Neural progenitor cell (in vitro differentiated cells): ENCODE measurements around the gene COLEC12. TPM values are rescaled to one million over a fixed set of nuclear protein-coding genes. Genes with fewer than 3 reads are reported as not detected.
A peak's percentile ranks its signal among the peaks of the same experiment; 100 is the strongest.
"Not testable (repeated sequence)": the region's sequence is repeated elsewhere in the genome, so short reads cannot be mapped to it uniquely, and the experiment has no call there.

Experiments used
- DNase-seq: peaks from one replicate; pipeline ENCODE4 v3.0.0-alpha.2; 2016; ENCODE audit warnings: low spot score
- H2AFZ ChIP-seq: fragments of 200-600 bp; sonication (generic); replicated peaks from 2 replicates; pipeline ENCODE4 v1.6.1; 2016; ENCODE audit warnings: antibody characterized with exemption
- H3F3A ChIP-seq: fragments of 200-600 bp; sonication (generic); 2 replicates; pipeline ENCODE4 v1.6.1; 2016; ENCODE audit warnings: antibody characterized with exemption, low read depth
- H3K27ac ChIP-seq: fragments of 200-600 bp; sonication (generic); 2 replicates; pipeline ENCODE4 v1.5.1; 2016; ENCODE audit warnings: mild to moderate bottlenecking
- H3K27me3 ChIP-seq: fragments of 200-600 bp; sonication (generic); 2 replicates; pipeline ENCODE4 v1.6.1; 2016; ENCODE audit warnings: mild to moderate bottlenecking, moderate library complexity
- H3K36me3 ChIP-seq: fragments of 200-600 bp; sonication (generic); 2 replicates; pipeline ENCODE4 v1.5.1; 2016
- H3K4me1 ChIP-seq: fragments of 200-600 bp; sonication (generic); 2 replicates; pipeline ENCODE4 v1.6.1; 2016; ENCODE audit warnings: mixed run types
- H3K4me2 ChIP-seq: fragments of 200-600 bp; sonication (generic); 2 replicates; pipeline ENCODE4 v1.6.1; 2016
- H3K4me3 ChIP-seq: fragments of 200-600 bp; sonication (generic); 2 replicates; pipeline ENCODE4 v1.5.1; 2016
- H3K79me2 ChIP-seq: fragments of 200-600 bp; sonication (generic); 2 replicates; pipeline ENCODE4 v1.6.1; 2016; ENCODE audit warnings: low read depth
- H3K9ac ChIP-seq: fragments of 200-600 bp; sonication (generic); 2 replicates; pipeline ENCODE4 v1.6.1; 2016
- H3K9me3 ChIP-seq: fragments of 200-600 bp; sonication (generic); 2 replicates; pipeline ENCODE4 v1.5.1; 2016; ENCODE audit warnings: low read depth
- H4K20me1 ChIP-seq: fragments of 200-600 bp; sonication (generic); 2 replicates; pipeline ENCODE4 v1.6.1; 2016; ENCODE audit warnings: low read depth
- H3K27ac Mint-ChIP-seq: 3 replicates; pipeline ENCODE4 v1.8.0; 2021; ENCODE audit warnings: mixed read lengths
- H3K27me3 Mint-ChIP-seq: 2 replicates; pipeline ENCODE4 v1.8.0; 2022; ENCODE audit warnings: low read depth, mild to moderate bottlenecking, inconsistent platforms, moderate library complexity, mixed read lengths; ENCODE audit not compliant: insufficient read depth
- H3K36me3 Mint-ChIP-seq: 3 replicates; pipeline ENCODE4 v1.8.0; 2021; ENCODE audit warnings: mixed read lengths
- H3K4me1 Mint-ChIP-seq: 3 replicates; pipeline ENCODE4 v1.8.0; 2021; ENCODE audit warnings: mixed read lengths
- H3K4me3 Mint-ChIP-seq: 3 replicates; pipeline ENCODE4 v1.8.0; 2021; ENCODE audit warnings: mild to moderate bottlenecking, moderate library complexity, mixed read lengths
- H3K9me3 Mint-ChIP-seq: 3 replicates; pipeline ENCODE4 v1.8.0; 2020; ENCODE audit warnings: mixed read lengths
- CTCF ChIP-seq: fragments of 200-600 bp; sonication (generic); IDR thresholded peaks from 2 replicates; pipeline ENCODE4 v1.5.1; 2017; ENCODE audit warnings: antibody characterized with exemption, mild to moderate bottlenecking
- EZH2 ChIP-seq: fragments of 200-600 bp; sonication (generic); IDR thresholded peaks from 2 replicates; pipeline ENCODE4 v1.6.1; 2017; ENCODE audit warnings: antibody characterized with exemption, mild to moderate bottlenecking, moderate library complexity
- EZH2phosphoT487 ChIP-seq: fragments of 200-600 bp; sonication (generic); IDR thresholded peaks from 2 replicates; pipeline ENCODE4 v1.6.1; 2017; ENCODE audit warnings: antibody characterized with exemption
- total RNA-seq: library from RNA; depleted of rRNA; stranded (reverse); fragments of >200 nt; gene quantifications from 2 replicates; pipeline ENCODE4 v1.2.3, GENCODE V29; 2015; ENCODE audit warnings: low replicate concordance

Gene COLEC12
- total RNA-seq, 1 donor from 2014 or later, result 2.0 TPM

- Mint-ChIP-seq H3K27me3 (no peaks in the 10 kb centered on the region), H3K9me3 (peaks cover 34% of the 10 kb centered on the region), H3K4me3 (no peak overlapping the region), H3K36me3 (peaks cover 35% of the 10 kb centered on the region), H3K4me1 (peaks cover 5% of the 10 kb centered on the region), H3K27ac (no peak overlapping the region)
- TF ChIP-seq CTCF (no peak), EZH2phosphoT487 (no peak), EZH2 (no peak)
- DNase-seq, result no peak
- no peaks in the 10 kb centered on the region for H3F3A ChIP-seq
- H3K27me3 ChIP-seq, result no peaks in the 10 kb centered on the region
- no peaks in the 10 kb centered on the region for H3K36me3 ChIP-seq
- no peaks in the 10 kb centered on the region for H4K20me1 ChIP-seq
- H3K4me3 ChIP-seq, result no peak overlapping the region
- H3K4me1 ChIP-seq, result no peaks in the 10 kb centered on the region
- H2AFZ ChIP-seq, result no peak overlapping the region
- no peak overlapping the region for H3K4me2 ChIP-seq
- H3K9ac ChIP-seq, result no peak overlapping the region
- H3K27ac ChIP-seq, result no peak overlapping the region
- H3K79me2 ChIP-seq, result no peaks in the 10 kb centered on the region
- peaks cover 6% of the 10 kb centered on the region for H3K9me3 ChIP-seq
These were observed 92.8 kb downstream of the COLEC12 start for GRCh38 chr18:407626-408224.

GRCh38 chr18:407191-407590 lies 93.3 kb downstream of the COLEC12 start:
- no peaks in the 10 kb centered on the region for H3K4me1 ChIP-seq
- no peak for DNase-seq
- peaks cover 6% of the 10 kb centered on the region for H3K9me3 ChIP-seq
- no peak overlapping the region for H3K27ac Mint-ChIP-seq
- H3K4me3 Mint-ChIP-seq, result no peak overlapping the region
- H3K36me3 Mint-ChIP-seq, result peaks cover 39% of the 10 kb centered on the region
- H4K20me1 ChIP-seq, result no peaks in the 10 kb centered on the region
- peaks cover 3% of the 10 kb centered on the region for H3K27me3 Mint-ChIP-seq
- no peak overlapping the region for H3K27ac ChIP-seq
- no peaks in the 10 kb centered on the region for H3K36me3 ChIP-seq
- no peaks in the 10 kb centered on the region for H3K27me3 ChIP-seq
- no peak overlapping the region for H3K4me3 ChIP-seq
- H2AFZ ChIP-seq, result no peak overlapping the region
- peaks cover 5% of the 10 kb centered on the region for H3K4me1 Mint-ChIP-seq
- H3F3A ChIP-seq, result no peaks in the 10 kb centered on the region
- no peaks in the 10 kb centered on the region for H3K79me2 ChIP-seq
- H3K9me3 Mint-ChIP-seq, result peaks cover 37% of the 10 kb centered on the region
- TF ChIP-seq EZH2phosphoT487, result no peak
- no peak for TF ChIP-seq CTCF
- no peak for TF ChIP-seq EZH2
- H3K9ac ChIP-seq, result no peak overlapping the region
- H3K4me2 ChIP-seq, result no peak overlapping the region

- Histone ChIP-seq H2AFZ (no peak overlapping the region), H3K36me3 (no peaks in the 10 kb centered on the region), H3K4me3 (no peak overlapping the region), H3K27me3 (no peaks in the 10 kb centered on the region), H3K4me2 (no peak overlapping the region), H4K20me1 (no peaks in the 10 kb centered on the region), H3K9ac (no peak overlapping the region), H3K27ac (no peak overlapping the region), H3K9me3 (peaks cover 6% of the 10 kb centered on the region), H3F3A (no peaks in the 10 kb centered on the region), H3K79me2 (no peaks in the 10 kb centered on the region), H3K4me1 (no peaks in the 10 kb centered on the region)
- Mint-ChIP-seq H3K4me1 (peaks cover 5% of the 10 kb centered on the region), H3K36me3 (peaks cover 39% of the 10 kb centered on the region), H3K4me3 (no peak overlapping the region), H3K9me3 (peaks cover 34% of the 10 kb centered on the region), H3K27me3 (peaks cover 3% of the 10 kb centered on the region), H3K27ac (peak overlapping the region; percentile 14)
- TF ChIP-seq EZH2 (no peak), CTCF (no peak), EZH2phosphoT487 (no peak)
- no peak for DNase-seq
These were observed 93.8 kb downstream of the COLEC12 start for GRCh38 chr18:406677-407076.

- Mint-ChIP-seq H3K9me3 (peaks cover 29% of the 10 kb centered on the region), H3K36me3 (peaks cover 39% of the 10 kb centered on the region)
- not testable (repeated sequence) for H3K4me2 ChIP-seq, H3K9me3 ChIP-seq, H3K27ac ChIP-seq, H4K20me1 ChIP-seq, H3K79me2 ChIP-seq, H3K27ac Mint-ChIP-seq, H3K4me1 Mint-ChIP-seq, H3F3A ChIP-seq, H3K27me3 ChIP-seq, H3K4me3 Mint-ChIP-seq, H2AFZ ChIP-seq, H3K4me1 ChIP-seq, H3K36me3 ChIP-seq, H3K4me3 ChIP-seq, H3K9ac ChIP-seq, H3K27me3 Mint-ChIP-seq, DNase-seq
These were observed 95.5 kb downstream of the COLEC12 start for GRCh38 chr18:405006-405405.
